Mammary epithelial cell (primary cell): ENCODE results near the gene AGK.

ENCODE experiments used
- EZH2 ChIP-seq: IDR thresholded peaks from 2 replicates; pipeline ENCODE4 v1.6.1; 2012; ENCODE audit warnings: low read length, inconsistent platforms, borderline replicate concordance
- TF ChIP-seq, protein P1 (sequence below), 2 donors: IDR thresholded peaks in 1 of 2; conservative IDR thresholded peaks in 1 of 2; 2 replicates each; pipeline ENCODE4 v1.5.1; 2011 to 2012; ENCODE audit warnings: inconsistent platforms in 2 of 2, low read length in 2 of 2, mild to moderate bottlenecking in 2 of 2, control low read depth in 1 of 2, low read depth in 1 of 2; ENCODE audit not compliant: insufficient read depth in 1 of 2; ENCODE audit errors: extremely low read depth in 1 of 2

DNA sequence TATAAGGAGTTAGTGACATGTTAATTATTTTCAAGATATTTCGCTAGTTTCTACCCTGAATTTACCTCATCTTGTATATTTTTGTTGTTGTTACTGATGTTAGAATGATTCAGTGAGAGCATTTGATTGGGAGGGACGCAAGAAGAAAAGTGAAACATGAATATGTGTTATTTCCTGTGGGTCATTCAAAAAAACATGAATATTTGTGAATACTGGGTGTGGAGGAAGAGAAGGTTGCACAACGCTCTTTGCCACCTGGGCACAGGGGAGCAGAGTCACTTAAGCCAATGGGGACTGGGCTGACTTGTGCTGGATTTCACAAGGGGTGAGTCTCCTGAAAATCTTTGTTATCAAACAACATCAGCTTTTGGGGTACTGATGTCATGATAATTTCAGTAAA is 39.5 kb downstream of the AGK start:
- TF ChIP-seq, protein P1, sequence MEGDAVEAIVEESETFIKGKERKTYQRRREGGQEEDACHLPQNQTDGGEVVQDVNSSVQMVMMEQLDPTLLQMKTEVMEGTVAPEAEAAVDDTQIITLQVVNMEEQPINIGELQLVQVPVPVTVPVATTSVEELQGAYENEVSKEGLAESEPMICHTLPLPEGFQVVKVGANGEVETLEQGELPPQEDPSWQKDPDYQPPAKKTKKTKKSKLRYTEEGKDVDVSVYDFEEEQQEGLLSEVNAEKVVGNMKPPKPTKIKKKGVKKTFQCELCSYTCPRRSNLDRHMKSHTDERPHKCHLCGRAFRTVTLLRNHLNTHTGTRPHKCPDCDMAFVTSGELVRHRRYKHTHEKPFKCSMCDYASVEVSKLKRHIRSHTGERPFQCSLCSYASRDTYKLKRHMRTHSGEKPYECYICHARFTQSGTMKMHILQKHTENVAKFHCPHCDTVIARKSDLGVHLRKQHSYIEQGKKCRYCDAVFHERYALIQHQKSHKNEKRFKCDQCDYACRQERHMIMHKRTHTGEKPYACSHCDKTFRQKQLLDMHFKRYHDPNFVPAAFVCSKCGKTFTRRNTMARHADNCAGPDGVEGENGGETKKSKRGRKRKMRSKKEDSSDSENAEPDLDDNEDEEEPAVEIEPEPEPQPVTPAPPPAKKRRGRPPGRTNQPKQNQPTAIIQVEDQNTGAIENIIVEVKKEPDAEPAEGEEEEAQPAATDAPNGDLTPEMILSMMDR (conservative IDR thresholded peaks at IDR 0.05 in 1 of 2, IDR thresholded peaks at IDR 0.05 in 1 of 2; ENCODE audit: extremely low read depth in 1 of 2, insufficient read depth in 1 of 2, low read depth in 1 of 2, low read length in 2 of 2): no peak
- no peak for TF ChIP-seq EZH2
